ENCODE results near the gene KIAA1191. TPM values are rescaled to one million over a fixed set of nuclear protein-coding genes. Genes with fewer than 3 reads are reported as not detected.

Gene KIAA1191
- total RNA-seq, 1 experiment from 2014 or later = 99.0 TPM

GRCh38 chr5:176391999-176392398 is 30.4 kb upstream of the KIAA1191 start:
- DNase-seq (ENCODE audit: low read depth, low spot score) (no peak), ATAC-seq (no peak)
- Histone ChIP-seq H3K4me2 (ENCODE audit: low read length) (no peak overlapping the region), H3K27me3 (ENCODE audit: insufficient read depth, low read length) (no peaks in the 10 kb centered on the region), H3K79me2 (ENCODE audit: insufficient read depth, low read length) (peaks cover 34% of the 10 kb centered on the region), H3K36me3 (ENCODE audit: control insufficient read depth in 1 of 2, insufficient read depth in 2 of 2, low read length in 2 of 2) (peaks cover 2 to 16% of the 10 kb centered on the region in 2 experiments; a peak in 2 of 4 replicates), H4K20me1 (ENCODE audit: insufficient read depth) (no peaks in the 10 kb centered on the region), H2AFZ (ENCODE audit: low read depth, low read length, poor library complexity, severe bottlenecking) (no peak overlapping the region), H3K9me3 (ENCODE audit: control insufficient read depth in 1 of 2, insufficient read depth in 1 of 2, low read depth in 1 of 2, low read length in 2 of 2) (no peaks in the 10 kb centered on the region), H3K27ac (ENCODE audit: low read depth, low read length) (no peak overlapping the region), H3K4me3 (replicated peaks in 1 of 2; ENCODE audit: low read depth in 1 of 2, low read length in 2 of 2) (no peak overlapping the region), H3K9ac (ENCODE audit: low read length) (no peak overlapping the region), H3K9me2 (ENCODE audit: insufficient read depth) (no peaks in the 10 kb centered on the region), H3K4me1 (ENCODE audit: control insufficient read depth in 1 of 2, insufficient read depth in 2 of 2, low read length in 2 of 2) (peaks cover 5 to 15% of the 10 kb centered on the region in 2 experiments; a peak in 3 of 4 replicates)
- POLR2A ChIA-PET = no interaction called here
- RAD21 ChIA-PET (ENCODE audit: low non-redundant PET in 1 of 2, low total read pairs in 2 of 2, uncharacterized antibody in 2 of 2, unreplicated experiment in 2 of 2) = no interaction called here
- BruUV-seq (replicated peaks) = no TSS peak
- CTCF ChIA-PET = no interaction called here
- TF ChIP-seq EZH2phosphoT487 (IDR thresholded peaks at IDR 0.05; ENCODE audit: borderline replicate concordance) (no peak), RAD21 (IDR thresholded peaks at IDR 0.05; ENCODE audit: low read depth) (no peak), CEBPB (IDR thresholded peaks at IDR 0.05; ENCODE audit: low read depth) (no peak), TCF7L2 (IDR thresholded peaks at IDR 0.05; ENCODE audit: borderline replicate concordance, extremely low read depth, insufficient read depth, insufficient read length) (no peak), EGR1 (IDR thresholded peaks at IDR 0.05; ENCODE audit: low read depth) (no peak), ZFX (IDR thresholded peaks at IDR 0.05) (no peak), ZNF274 (IDR thresholded peaks at IDR 0.05; ENCODE audit: low read depth, low read length) (no peak), FOSL1 (IDR thresholded peaks at IDR 0.05; ENCODE audit: low read depth) (no peak), CBX3 (IDR thresholded peaks at IDR 0.05; ENCODE audit: low read depth) (no peak), MAX (IDR thresholded peaks at IDR 0.05) (no peak), SIN3A (IDR thresholded peaks at IDR 0.05; ENCODE audit: low read depth) (no peak), SP1 (IDR thresholded peaks at IDR 0.05; ENCODE audit: low read depth) (no peak), ELF1 (IDR thresholded peaks at IDR 0.05; ENCODE audit: borderline replicate concordance, low read depth) (no peak), ZBTB33 (IDR thresholded peaks at IDR 0.05; ENCODE audit: extremely low read depth, insufficient replicate concordance, low read length) (no peak), POLR2A (IDR thresholded peaks at IDR 0.05; ENCODE audit: borderline replicate concordance, extremely low read depth, insufficient read depth, insufficient read length) (no peak), EZH2 (IDR thresholded peaks at IDR 0.05) (no peak)
- intact Hi-C loops (cut with micrococcal nuclease) = no loop called here
